ENCODE measurements around the gene IFNG-AS1.

DNA sequence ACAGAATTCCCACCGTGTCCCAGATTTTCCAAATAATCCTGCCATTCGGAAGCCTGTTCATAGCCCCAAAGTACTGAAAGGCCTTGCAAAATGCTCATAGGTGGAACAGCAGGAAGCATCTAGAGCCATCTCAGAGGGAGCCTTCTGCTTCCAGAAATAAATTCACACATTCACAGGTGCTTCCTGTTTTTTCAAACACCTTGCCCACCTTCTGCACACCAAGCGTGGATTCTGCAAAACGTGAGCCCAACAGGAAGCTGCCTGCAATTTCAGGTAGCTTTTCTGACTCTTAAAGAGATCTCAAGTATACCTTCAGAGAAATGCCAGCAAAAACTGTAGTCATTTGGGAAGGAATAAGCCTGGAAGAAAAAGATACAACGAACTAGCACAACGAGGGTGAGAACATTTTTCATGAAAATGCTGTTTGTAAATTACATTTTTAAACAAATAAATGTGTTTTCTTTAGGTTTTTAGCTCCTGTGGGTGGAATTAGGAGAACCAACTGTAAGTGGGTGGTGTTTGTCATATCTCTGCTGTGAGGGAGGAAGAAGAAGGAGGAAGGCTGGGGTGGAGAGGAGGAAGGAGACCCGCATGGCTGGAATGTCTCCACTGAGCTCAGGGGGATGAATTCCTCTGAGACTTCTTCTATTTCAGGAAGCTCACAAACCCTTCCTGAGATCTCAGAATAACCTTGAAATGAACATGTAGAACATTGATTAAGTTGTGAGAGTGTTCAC is at the start of gene IFNG-AS1:
- TF ChIP-seq, protein P1, sequence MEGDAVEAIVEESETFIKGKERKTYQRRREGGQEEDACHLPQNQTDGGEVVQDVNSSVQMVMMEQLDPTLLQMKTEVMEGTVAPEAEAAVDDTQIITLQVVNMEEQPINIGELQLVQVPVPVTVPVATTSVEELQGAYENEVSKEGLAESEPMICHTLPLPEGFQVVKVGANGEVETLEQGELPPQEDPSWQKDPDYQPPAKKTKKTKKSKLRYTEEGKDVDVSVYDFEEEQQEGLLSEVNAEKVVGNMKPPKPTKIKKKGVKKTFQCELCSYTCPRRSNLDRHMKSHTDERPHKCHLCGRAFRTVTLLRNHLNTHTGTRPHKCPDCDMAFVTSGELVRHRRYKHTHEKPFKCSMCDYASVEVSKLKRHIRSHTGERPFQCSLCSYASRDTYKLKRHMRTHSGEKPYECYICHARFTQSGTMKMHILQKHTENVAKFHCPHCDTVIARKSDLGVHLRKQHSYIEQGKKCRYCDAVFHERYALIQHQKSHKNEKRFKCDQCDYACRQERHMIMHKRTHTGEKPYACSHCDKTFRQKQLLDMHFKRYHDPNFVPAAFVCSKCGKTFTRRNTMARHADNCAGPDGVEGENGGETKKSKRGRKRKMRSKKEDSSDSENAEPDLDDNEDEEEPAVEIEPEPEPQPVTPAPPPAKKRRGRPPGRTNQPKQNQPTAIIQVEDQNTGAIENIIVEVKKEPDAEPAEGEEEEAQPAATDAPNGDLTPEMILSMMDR (IDR thresholded peaks at IDR 0.05 in 4 of 5, conservative IDR thresholded peaks at IDR 0.05 in 1 of 5) = no peak
- TF ChIP-seq POLR2A (IDR thresholded peaks at IDR 0.05) = no peak
